GM12892 (cell line): Measurements from ENCODE around the gene NPIPB4.
"Not testable (repeated sequence)": the region's sequence is repeated elsewhere in the genome, so short reads cannot be mapped to it uniquely, and the experiment has no call there.

Experiments
- POLR2A ChIP-seq: IDR thresholded peaks from 2 replicates; pipeline ENCODE4 v1.6.1; 2011; ENCODE audit warnings: low read depth, low read length, control low read depth
- POLR2AphosphoS5 ChIP-seq: IDR thresholded peaks from 2 replicates; pipeline ENCODE4 v1.6.1; 2011; ENCODE audit warnings: low read depth, low read length, control low read depth

GRCh38 chr16:21823258-21823657 lies 34.3 kb downstream of the NPIPB4 start:
- not testable (repeated sequence) for TF ChIP-seq POLR2A, POLR2AphosphoS5
